Erythroblast (primary cell): ENCODE results near the gene GPHN.
A peak's percentile ranks its signal among the peaks of the same experiment; 100 is the strongest.

Experiments used
- DNase-seq, 2 experiments: peaks; one replicate each; lab custom pipeline; 2025; lab: John Stamatoyannopoulos, UW
- GATA1 ChIP-seq: IDR thresholded peaks from 2 replicates; pipeline ENCODE4 v1.6.1; 2011; ENCODE audit warnings: low read depth, mild to moderate bottlenecking, control low read depth, low read length, moderate library complexity
- POLR2A ChIP-seq: IDR thresholded peaks from 2 replicates; pipeline ENCODE4 v1.6.1; 2011; ENCODE audit warnings: mild to moderate bottlenecking, low read length

Gene GPHN

GRCh38 chr14:67127174-67127573, 619.2 kb downstream of the GPHN start:
- DNase-seq: no peak
- TF ChIP-seq POLR2A (no peak), GATA1 (no peak)

DNA sequence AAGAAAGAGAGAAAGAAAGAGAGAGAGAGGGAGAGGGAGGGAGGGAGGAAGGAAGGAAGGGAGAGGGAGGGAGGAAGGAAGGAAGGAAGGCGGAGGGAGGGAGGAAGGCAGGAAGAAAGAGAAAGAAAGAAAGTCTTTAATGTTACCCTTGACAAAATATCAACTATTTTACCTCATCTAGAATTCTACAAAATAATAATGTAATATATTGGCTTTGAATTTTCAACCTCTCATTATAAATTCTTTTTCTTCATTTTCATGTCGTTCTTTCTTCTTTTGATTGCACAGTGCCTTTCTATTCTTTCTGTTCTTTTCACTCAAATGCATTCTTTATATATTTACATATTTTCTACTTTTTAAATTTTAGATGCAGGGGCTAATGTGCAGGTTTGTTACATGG, 621.8 kb downstream of the GPHN start:
- DNase-seq: no peak
- TF ChIP-seq GATA1 (no peak), POLR2A (no peak)

GRCh38 chr14:67131691-67132090, 623.7 kb downstream of the GPHN start:
- TF ChIP-seq GATA1 (no peak), POLR2A (no peak)
- no peak for DNase-seq

- TF ChIP-seq GATA1 (no peak), POLR2A (no peak)
- DNase-seq: no peak
Measured at GRCh38 chr14:67133144-67133543, 625.2 kb downstream of the GPHN start.

GRCh38 chr14:67133595-67134441, 625.9 kb downstream of the GPHN start:
- DNase-seq: no peak
- TF ChIP-seq GATA1: no peak
- TF ChIP-seq POLR2A: no peak

- TF ChIP-seq POLR2A (no peak), GATA1 (no peak)
- peak in 1 of 2 experiments; percentile 8 for DNase-seq
Measured at GRCh38 chr14:67137744-67138371, 629.9 kb downstream of the GPHN start.

DNA sequence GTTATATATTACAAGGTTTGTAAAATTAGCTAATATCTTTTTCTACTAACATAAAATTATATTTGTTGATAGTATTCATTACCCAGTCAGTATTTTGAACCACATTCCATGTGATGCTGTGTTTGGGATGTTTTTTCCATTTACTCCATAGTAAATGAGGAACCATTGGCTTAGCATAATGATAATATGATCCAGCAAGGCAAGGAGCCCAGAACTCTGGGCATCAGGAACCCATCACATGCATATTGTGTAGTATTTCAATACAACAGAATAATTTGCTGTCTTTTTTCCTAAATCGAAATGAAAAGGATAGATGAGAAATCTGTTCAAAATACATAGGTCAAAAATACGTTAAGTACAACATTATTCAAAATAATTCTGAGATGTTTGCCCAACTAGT, 632.6 kb downstream of the GPHN start:
- DNase-seq: no peak
- TF ChIP-seq POLR2A: no peak
- no peak for TF ChIP-seq GATA1

DNA sequence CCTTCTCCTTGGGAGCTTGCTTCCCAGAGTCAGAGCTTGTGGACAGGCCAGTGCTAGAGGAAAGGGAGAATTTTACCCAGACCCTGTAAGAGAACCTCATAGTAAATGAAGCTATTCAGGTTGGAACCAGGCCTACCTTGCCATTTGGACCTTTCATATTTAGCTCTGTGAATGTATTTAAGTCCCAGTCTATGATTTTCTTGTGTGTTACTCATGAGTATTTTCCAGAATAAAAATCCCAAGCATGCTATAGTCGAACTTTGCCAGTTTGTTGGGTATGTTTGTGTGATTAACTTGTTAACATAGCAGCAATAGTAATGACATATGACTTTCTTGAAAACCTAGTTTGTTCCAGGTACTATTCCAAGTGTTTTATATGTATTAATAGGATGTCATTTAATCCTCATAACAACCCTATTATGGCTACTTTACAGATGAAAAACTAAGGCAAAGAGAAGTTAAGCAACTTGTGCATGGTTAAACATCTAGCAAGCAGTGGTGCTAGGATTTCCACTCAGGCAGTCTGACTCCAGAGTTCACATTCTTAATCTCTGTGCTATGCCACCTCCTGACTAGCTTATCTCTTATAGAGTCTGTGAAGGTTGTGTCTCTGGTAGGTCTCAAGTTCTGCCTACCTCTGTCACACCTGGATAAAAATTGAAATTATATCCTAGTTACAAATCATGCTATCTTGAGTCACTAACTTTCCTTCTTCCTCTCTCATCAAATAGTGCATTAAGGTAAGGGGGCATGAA, 633.4 kb downstream of the GPHN start:
- no peak for TF ChIP-seq GATA1
- no peak for TF ChIP-seq POLR2A

DNA sequence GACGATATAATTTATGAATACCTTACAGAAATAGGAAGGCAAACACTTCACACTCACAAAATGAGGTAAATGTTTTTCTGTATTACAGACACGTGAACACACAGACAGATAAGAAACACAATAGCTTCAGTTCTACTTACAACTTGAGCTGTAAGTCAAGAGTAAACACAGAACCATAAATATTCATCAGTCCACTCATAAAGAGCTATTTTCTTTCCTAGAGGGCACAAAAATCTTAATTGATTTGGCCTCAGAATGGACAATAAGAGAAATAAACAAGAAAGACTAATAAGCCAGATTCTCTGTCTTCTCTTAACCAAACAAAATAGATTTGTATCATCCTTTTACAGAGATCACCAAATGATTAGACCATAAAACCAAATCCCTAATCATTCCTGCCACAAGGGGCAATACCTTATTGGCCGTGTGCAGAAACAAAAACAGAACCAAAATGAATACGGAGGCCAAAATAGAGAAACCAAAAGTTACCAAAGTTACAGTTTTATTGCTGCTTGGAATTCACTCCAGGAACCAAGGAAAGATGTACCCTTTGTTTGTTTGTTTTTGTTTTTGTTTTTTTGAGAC, 643.2 kb downstream of the GPHN start:
- no peak for DNase-seq
- TF ChIP-seq GATA1: no peak
- TF ChIP-seq POLR2A: no peak

More for the DNA sequence above, 633.4 kb downstream of the GPHN start:
- no peak for DNase-seq

DNA sequence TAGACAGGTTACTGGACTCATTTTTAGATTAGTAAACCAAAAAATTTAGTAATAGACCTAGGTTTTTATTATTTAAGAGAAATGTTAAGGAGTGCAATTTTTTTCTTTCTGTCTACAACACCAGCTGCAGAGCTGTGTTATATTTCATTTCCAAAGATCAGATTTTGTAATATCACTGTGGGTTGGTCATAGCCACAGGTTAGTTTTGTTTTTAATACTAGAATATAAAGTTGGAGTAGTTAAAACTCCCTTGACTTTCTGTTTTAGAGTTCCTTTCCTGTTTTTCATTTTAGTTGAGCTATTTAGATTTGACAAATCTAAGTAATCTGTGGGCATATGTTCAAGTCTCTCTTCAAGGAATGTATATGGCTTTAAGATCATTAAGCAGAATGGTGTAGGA, 650.6 kb downstream of the GPHN start:
- TF ChIP-seq POLR2A (no peak), GATA1 (no peak)
- no peak for DNase-seq

DNA sequence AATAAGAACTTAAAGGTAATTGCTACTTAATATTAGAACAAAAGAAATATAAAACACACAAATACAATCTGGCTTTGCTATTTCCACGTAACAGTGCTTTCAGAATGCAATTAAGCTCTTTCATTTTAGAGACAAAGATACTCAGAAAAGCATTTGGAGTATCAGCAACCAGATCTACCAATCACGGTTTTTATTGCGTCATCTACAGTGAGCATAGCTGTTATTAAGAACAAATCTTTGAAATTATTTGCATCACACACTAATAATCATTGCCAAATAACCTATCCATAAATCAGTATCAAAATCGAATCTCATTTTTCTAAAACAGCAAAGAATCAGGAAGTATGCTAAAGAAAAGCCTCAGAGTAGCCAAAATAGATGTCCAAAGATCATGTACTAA, 654.4 kb downstream of the GPHN start:
- TF ChIP-seq POLR2A: no peak
- TF ChIP-seq GATA1: no peak

DNA sequence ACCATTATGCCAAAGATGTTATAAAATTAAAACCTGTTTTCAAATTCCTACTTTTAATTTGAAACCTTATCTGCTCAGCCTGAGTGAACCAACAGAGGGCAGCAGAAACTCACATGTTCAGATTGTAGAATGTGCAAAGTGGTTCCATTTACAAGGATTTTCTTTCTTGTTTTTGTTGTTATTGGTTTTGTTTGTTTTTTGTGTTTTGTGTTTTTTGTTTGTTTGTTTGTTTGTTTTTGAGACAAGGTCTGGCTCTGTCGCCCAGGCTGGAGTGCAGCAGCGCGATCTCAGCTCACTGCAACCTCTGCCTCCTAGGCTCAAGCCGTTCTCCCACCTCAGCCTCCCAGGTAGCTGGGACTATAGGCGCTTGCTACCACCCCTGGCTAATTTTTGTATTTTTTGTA, 658.5 kb downstream of the GPHN start:
- peak; percentile 52 to 73 for DNase-seq
- TF ChIP-seq POLR2A (no peak), GATA1 (no peak)

More for the DNA sequence above, 654.4 kb downstream of the GPHN start:
- DNase-seq: no peak

GRCh38 chr14:67167420-67168109, 659.6 kb downstream of the GPHN start:
- no peak for DNase-seq
- TF ChIP-seq POLR2A: no peak
- TF ChIP-seq GATA1: no peak
